Stimulated activated CD4-positive, alpha-beta T cell treated with anti-CD3 and anti-CD28 coated beads, Interleukin-1b, Interleukin-23, amount 100 ng/mL, for 24 hours (primary cell): ENCODE data around the gene GPC5.

ENCODE experiments used
- DNase-seq, 4 experiments: peaks; one replicate each; pipeline ENCODE4 v3.0.0-alpha.2; 2020; ENCODE audit warnings: low read depth in 4 of 4, low spot score in 1 of 4

GPC5 gene

DNA sequence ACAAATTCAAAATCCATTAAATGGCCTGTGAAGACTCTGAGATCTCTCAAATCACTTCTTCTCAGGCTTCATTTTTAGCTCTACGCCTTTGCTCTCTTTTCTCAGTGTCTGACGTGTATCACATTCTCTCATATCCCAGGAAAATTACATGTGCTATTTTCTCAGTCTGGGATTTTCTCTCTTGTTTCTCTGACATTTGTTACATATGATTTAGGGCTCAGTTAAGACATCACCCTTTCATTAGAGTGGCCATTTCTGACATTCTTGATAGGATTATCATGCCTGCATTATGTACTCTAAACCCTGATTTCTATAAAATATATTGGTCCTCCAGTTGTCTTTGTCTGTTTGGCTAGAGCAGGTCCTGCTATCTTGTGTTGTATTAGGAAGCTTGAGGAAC is 136.6 kb downstream of the GPC5 start:
- no peak for DNase-seq

DNA sequence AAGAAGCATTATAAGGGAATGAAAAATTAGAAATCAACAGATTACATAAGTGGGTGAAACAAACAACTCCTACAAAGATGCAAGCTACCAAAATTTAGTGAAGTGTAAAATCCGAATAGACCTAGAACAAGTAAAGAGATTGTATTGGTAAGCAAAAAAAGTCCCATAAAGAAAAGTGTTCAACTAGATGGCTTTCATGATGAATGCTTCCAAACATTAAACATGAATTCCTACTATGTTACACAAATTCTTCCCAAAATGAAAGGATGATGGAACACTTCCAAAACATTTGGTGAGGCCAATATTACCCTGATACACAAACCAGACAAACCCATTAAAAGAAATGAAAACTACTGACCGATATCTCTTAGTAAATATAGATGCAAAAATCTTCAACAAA is 139.0 kb downstream of the GPC5 start:
- no peak for DNase-seq

DNA sequence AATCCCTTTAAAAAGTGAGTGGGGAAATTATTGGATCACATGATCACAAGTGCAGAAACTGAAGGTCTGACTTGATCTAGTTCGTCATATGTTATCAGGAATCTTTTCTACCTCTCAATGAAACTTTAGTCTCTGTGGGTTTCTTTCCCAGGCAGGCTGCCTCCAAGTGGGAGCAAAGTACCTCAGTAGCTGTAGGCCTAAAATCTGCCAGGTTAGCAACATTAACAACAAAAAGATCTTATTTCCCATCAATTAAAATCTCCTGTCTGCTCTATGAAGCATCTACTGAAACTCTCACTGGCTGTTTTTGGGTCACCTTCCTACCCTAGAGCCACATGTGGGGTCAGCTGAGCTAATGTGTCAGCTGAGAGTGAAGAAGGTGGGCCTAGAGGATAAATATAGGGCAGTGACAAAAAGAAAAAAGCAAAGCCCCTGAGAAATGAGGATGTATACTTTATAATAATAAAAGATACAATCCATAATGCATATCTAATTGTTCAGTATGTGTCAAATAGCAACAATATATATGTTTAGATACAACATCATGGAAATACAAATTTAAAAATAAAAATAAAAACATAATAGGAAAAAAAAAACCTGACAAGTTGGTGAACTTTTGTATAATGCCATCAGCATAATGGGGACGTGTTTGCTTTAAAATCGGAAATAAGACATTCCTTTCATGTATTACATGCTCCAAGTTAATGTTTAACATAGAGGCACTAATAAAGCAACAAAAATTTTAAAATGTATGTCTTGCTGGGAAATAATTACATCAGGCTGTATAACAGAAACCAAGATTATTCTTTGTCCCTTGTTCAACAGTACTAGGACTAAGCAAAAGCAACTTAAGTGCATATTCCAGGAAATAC is 141.1 kb downstream of the GPC5 start:
- no peak for DNase-seq

DNA sequence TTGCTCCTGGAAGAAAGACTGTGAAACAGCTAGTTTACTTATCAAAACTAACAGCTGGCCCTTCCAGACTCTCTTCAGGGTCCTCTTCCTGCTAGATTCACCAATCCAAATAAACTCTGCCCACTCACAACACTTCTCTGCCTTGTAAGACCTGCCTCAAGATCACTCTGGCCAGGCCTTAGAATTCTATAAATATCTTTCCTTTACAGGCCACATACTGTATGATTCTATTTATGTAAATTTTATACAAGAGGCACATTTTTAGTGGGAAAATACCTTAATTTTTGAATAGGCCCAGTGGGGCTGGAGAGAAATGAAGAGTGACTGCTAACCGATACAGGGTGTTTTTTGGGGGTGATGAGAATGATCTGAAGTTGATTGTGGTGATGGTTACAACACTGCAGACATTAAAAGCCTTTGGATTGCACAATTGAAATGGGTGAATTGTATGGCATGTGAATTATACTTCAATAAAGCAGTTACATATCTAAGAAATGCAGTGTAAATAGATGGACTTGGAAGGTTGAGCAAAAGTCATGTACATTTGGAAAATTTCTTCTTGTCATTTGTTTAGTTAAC is 141.8 kb downstream of the GPC5 start:
- no peak for DNase-seq

DNA sequence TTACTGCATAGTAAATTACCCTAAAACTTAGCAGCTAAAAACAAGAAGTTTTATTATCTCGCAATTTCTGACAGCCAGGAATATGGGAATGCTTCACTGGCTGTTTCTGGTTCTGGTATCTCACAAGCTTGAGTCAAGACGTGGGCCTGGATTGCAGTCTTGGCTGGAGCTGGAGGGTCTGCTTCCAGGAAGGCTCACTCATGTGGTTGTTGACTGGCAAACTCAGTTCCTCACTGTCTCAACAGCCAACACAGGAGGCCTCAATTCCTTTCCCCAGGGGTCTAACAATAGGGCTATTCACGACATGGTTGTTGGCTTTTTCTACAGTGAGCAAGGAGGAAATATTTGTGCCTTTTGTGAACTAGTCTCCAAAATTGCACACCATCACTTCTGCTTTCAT is 146.3 kb downstream of the GPC5 start:
- DNase-seq, result no peak

DNA sequence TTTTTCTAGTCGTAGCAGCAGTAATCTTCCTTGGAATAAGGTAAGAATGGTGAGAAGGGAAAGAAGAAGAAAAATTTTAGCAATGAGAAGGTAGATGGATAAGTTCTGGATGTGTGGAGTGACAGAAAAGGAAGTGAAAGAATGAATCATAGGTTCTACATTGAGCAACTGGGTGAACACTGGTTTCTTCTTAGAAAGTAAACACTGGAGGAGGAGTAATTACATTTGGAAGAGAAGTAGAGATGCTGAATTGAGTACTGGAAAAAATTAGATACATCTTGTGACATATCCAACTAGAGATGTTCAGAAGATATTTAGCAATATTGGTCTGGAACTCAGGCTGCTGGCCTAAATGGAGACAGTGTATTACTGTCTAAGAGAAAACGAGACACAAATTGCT is 148.5 kb downstream of the GPC5 start:
- DNase-seq, result no peak

DNA sequence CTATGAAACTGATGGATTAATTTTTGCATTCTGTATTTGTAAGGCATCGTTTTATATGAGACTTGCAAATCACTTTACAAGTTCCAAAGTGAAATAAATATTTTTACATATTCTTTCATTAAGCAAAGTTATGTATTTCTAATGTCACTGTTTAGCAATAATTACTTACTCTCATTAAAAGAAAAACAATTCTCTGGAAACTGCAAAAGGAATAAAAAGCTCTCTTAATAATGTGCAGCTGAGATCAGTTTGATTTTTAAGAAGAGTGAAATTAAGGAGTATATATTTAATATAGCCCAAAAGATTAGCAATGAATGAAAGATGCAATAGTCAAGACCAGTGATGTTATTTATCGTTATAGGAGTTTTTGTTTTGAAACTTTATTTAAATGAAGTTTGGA is 155.2 kb downstream of the GPC5 start:
- DNase-seq, result no peak

DNA sequence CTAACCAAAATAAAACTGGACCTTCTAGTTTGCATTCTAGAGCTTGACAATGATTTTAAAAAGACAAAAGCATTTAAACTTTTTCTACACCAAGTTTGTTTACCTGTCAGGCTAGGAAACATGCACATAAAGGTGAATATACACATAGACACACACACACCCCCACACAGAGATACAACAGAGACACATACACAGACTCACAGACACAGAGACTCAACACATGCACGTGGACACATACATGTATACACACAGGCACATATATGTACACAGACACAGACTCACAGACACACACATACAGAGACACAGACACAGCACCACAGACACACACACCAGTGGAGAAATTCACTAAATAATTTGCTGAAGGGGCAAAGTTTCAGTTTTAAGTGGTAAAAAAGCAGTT is 155.7 kb downstream of the GPC5 start:
- DNase-seq, result no peak

DNA sequence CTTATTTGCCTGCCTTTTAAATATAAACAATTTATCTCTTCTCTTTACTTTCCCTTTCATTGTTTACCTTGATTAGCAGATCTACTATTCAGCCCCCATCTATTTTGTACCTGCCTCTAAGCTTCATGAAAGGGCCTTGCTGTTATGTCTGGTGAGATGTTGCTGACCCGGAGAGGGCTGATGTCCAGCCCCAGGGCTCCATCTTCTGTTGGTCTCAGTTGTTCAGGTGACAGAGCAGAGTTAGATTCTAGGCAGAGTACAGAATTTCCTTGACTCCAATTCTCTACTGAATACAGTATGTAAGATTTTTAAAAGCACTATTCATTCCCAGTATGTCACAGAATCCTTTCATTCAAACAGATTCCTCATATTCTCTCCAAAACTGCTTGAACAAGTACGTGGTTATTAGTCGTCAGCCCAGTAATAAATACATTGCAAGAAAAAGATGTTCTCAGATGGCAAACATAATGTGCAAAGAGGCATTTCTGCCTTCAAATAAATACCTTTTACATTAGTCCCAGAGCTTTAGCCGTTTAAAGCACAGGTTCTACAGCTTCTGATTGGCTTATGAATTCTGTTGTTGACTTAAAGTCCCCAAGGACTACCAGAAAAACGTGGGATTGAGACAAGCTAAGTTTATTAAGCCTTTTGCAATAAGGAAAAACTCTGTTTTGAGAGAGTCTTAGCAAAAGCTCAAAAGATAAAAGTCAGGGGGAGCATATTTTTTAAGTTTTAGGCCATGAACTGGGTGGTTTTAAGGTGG is 159.1 kb downstream of the GPC5 start:
- no peak for DNase-seq

DNA sequence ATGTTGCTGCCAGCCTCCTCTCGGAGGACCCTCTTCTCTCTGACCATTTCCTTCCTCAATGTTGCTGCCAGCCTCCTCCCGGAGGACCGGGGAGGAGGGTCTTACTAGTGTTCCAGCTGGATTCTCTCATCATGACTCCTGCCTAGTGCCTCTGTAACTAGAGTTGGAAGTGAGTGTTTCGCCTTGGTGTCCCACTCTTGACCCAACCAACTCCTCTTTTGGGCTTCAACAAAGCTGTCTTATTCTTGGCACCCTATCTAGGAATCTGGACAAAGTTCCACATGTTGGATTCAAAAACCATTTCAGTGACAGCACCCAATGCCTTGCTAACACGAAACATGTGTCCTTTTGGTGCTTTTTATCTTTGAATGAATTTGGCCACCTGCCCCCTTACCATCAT is 165.4 kb downstream of the GPC5 start:
- DNase-seq, result no peak

DNA sequence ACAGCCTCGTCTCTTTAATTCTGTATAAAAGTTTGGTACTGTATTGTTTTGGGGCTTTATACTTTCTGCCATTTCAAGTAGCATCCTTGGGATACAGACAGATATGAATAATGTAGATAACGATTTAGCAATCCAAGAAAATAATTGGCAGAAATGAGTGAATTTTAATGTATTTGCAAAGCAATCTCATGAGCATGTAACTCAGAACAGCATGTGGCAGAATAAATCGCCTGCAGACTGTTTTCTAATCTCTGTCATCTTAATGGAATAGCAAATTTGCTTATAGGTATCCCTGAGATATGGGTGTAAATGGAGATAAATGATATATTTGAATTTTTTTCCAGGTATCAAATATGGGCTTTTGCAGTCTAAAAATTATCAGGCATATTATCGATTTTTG is 166.0 kb downstream of the GPC5 start:
- DNase-seq, result no peak

DNA sequence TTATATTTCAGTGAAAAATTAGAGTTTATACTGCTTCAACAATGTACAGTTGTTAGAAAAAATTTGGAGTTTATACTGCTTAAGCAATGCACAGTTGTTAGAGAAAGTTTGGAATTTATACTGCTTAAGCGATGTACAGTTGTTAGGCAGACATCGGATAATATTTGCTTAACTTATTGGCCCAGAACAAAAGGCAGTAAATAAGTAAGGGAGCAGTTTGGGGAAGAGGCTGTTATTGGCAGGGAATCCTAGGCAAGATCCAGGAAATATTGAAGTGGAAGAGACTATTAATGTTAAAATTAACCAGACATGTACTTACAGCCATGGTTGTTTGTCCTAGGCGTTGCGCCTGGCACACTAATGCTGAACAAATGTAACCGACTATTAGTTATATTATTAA is 166.9 kb downstream of the GPC5 start:
- DNase-seq, result no peak

DNA sequence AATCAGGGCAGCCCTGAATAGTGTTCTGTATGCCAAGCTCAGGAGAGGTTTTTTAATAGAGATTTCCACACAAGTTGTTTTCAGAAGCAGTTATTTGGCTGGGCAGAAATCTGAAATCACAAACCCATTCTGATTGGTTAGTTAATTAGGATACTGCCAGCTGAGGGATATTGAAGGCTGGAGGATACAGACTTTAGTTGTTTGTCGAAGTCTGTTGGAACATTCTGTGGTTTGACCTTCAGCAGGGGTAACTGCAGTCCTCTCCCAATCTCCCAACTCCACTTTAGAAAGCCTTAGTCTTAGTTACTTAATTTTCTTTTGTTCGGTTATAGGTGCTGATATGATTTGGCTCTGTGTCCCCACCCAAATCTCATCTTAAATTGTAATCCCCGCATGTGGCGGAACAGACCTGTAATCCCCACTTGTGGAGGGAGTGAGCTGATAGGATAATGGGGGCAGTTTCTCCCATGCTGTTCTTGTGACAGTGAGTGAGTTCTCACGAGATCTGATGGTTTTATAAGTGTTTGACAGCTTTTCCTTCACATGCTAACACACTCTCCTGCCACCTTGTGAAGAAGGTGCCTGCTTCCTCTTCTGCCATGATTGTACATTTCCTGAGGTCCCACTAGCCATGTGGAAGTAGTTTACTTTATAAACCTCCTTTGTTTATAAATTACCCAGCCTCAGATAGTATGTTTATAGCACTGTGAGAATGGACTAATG is 169.2 kb downstream of the GPC5 start:
- no peak for DNase-seq

DNA sequence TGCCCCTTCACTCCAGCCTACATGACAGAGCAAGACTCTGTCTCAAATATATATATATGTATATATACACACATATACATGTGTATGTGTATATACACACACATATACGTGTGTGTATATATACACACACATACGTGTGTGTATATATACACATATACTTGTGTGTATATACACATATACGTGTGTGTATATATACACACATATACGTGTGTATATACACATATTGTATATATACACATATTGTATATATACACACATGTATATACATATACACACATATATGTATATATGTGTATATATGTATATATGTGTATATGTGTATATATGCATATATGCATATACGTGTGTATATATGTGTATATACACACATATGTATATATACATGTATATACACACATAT is 173.3 kb downstream of the GPC5 start:
- no peak for DNase-seq

DNA sequence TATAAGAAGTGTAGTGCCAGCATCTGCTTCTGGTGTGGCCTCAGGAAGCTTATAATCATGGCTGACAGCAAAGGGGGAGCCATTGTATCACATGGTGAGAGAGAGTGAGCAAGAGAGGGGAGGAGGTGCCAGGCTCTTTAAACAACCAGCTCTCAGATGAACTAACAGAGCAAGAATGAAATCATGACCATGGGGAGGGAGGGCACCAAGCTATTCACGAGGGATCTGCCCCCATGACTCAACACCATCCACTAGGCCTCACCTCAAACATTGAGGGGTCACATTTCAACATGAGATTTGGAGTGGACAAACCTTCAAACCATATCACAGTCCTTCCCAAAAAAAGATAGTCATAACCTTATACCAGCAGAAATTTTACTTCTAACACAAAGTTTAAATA is 174.0 kb downstream of the GPC5 start:
- no peak for DNase-seq

DNA sequence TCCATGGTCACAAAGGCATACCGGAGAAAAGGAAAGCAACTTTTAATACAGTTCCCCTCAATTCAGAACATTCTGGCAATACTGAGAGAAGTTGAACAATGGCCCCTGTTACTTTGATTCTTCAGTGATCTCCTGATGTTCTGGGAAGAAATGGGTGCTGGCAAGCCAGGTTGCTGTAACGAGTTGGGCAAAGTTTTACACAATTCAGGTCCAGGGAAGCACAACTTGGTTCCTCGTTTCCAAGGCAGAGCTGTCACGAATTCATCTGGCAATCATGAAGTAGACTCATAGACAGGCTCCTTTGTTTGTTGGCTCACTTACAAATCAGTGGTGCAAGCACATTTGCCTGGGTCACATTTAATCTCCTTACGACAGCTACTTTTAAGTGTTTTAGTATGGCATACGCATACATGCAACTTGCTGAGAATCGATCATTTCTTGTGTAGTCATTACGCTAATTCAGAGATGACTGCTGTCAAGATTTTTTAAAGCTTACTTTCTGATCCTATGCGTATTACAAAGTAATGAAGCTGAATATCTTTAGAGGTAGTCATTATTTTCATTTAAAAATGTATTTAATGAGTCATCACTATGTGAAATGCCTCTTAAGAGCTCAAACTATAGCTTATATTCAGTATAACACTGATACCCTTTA is 174.7 kb downstream of the GPC5 start:
- no peak for DNase-seq

DNA sequence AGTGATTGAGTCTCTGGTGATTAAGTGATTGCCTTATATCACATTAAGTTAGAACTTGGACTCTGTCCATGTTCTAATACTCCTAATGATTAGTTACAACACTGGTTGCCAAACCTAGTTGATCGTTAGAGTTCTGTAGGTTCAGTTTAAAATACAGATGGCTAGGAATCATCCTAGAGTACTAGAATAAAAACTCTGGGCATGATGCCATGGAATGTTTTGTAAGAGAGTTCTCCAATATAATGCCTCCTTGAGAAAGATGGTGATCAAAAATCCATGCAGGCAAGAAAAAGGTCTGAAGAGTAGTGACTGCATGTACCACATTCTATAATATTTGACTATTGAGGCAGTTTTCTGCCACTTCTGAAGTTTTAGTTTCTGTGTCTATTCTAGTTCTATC is 176.3 kb downstream of the GPC5 start:
- no peak for DNase-seq

DNA sequence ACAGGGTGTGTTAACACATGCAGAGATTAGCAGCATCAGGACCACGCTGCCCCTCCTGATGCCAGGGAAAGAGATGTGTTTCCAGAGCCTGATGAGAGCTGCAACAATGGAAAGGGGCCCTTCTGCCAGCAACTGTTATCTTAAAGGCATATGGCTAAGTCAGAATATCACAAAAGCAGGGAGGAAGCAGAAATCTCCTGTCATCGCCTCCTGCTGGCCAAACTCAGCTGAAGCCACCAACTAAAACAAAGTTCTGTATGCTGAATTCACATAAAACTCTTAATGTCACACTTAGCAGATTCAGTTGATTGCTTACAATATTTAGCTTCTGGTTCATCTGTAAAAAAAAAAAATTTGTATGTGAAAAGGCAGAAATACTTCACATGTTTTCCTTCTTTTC is 178.2 kb downstream of the GPC5 start:
- no peak for DNase-seq

DNA sequence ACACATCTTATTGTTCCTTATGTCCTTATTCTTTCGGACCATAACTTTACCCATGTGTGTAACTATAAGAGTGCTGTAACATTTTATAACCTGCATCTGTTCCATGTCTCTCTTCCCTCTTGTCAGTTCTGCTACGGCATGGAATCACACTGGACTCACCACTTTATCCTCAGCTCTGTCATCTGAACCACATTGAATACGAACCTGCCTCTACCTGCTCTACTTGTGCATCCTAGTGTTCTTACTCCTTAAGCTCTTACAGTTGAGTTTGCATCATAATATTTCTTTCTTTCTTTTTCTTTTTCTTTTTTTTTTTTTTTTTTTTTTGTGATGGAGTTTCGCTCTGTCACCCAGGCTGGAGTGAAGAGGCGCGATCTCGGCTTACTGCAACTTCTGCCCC is 180.9 kb downstream of the GPC5 start:
- no peak for DNase-seq

DNA sequence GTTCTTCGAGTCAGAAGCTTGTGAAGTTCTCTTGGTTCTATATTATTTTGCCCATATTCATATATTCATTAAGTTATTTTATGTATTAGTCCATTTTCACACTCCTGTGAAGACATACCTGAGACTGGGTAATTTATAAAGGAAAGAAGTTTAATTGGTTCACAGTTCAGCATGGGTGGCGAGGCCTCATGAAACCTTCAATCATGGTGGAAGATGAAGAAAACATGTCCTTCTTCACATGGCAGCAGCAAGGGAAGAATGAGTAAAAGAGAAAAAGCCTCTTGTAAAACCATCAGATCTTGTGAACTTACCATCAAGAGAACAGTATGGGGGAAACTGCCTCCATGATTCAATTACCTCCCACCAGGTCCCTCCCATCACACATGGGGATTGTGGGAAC is 182.3 kb downstream of the GPC5 start:
- no peak for DNase-seq

DNA sequence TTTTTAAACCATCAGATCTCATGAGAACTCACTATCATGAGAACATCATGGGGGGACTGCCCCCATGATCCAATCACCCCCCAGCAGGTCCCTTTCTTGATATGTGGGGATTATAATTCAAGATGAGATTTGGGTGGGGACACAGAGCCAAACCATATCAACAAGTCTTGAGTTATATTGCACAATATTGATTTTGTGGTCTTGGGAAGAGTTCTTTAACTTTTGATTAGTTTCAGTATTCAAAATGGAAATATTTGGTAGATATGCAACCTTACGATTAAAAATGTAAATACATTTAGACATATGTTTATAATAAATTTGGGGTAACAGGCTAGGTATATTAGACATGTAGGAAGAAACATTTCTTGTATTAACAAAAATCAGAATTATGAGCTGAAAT is 188.2 kb downstream of the GPC5 start:
- no peak for DNase-seq
